Endothelial cell of umbilical vein (primary cell): ENCODE results near the gene SAMMSON. TPM values are rescaled to one million over a fixed set of nuclear protein-coding genes. Genes with fewer than 3 reads are reported as not detected.

Experiments
- BruUV-seq: library from RNA; stranded (reverse); fragments of 400-500 nt; replicated peaks from 2 replicates; lab custom pipeline; 2021; lab: Mats Ljungman, UMichigan
- CTCF ChIA-PET: fragments of 300-600, 350-600 bp; sonication (Branson Sonifier 250); formaldehyde crosslinking; loops from one replicate; lab custom pipeline; 2021; ENCODE audit warnings: antibody characterized with exemption, inconsistent platforms; lab: Charles Lee
- POLR2A ChIA-PET: fragments of 300-600, 350-600 bp; sonication (Branson Sonifier 250); formaldehyde crosslinking; loops from one replicate; lab custom pipeline; 2021; ENCODE audit warnings: antibody characterized with exemption, inconsistent platforms; lab: Charles Lee
- DNase-seq: peaks from one replicate; pipeline ENCODE4 v3.0.0-alpha.2; 2011; ENCODE audit warnings: low read depth, low spot score
- FAIRE-seq: peaks from 2 replicates; lab custom pipeline; 2011; peaks lifted over from hg19 to GRCh38; lab: Jason Lieb, UNC
- H2AFZ ChIP-seq: 2 replicates; pipeline ENCODE4 v1.6.0; 2012; ENCODE audit warnings: low read depth, low read length, control low read depth, inconsistent platforms
- H3K27ac ChIP-seq: 2 replicates; pipeline ENCODE4 v1.5.1; 2011; ENCODE audit warnings: low read depth, mild to moderate bottlenecking, control low read depth, low read length, moderate library complexity; ENCODE audit not compliant: insufficient read depth
- H3K27me3 ChIP-seq, 2 experiments: 2 replicates each; pipeline versions ENCODE4 v1.6.0 to v1.6.1; 2011; ENCODE audit warnings: low read length in 2 of 2, mixed read lengths in 1 of 2; ENCODE audit not compliant: control insufficient read depth in 2 of 2, insufficient read depth in 2 of 2
- H3K36me3 ChIP-seq, 2 experiments: 2 replicates in 1 of 2; 3 replicates in 1 of 2; pipeline ENCODE4 v1.5.1; 2011; ENCODE audit warnings: low read length in 2 of 2, mild to moderate bottlenecking in 1 of 2, moderate library complexity in 1 of 2; ENCODE audit not compliant: control insufficient read depth in 2 of 2, insufficient read depth in 2 of 2; ENCODE audit errors: extremely low read depth in 1 of 2
- H3K4me1 ChIP-seq: 3 replicates; pipeline ENCODE4 v1.5.1; 2011; ENCODE audit warnings: mild to moderate bottlenecking, low read length; ENCODE audit not compliant: control insufficient read depth, insufficient read depth; ENCODE audit errors: extremely low read depth
- H3K4me2 ChIP-seq: 2 replicates; pipeline ENCODE4 v1.6.1; 2011; ENCODE audit warnings: low read length, control low read depth, mixed read lengths; ENCODE audit not compliant: insufficient read depth
- H3K4me3 ChIP-seq, 3 experiments: fragments of 200-600 bp in 1 of 3; sonication (generic), shearing (Covaris generic) in 1 of 3; replicated peaks in 1 of 3; 2 replicates each; pipeline ENCODE4 v1.5.1; 2011 to 2016; ENCODE audit warnings: control low read depth in 3 of 3, low read length in 3 of 3, mild to moderate bottlenecking in 2 of 3, inconsistent platforms in 1 of 3, low read depth in 1 of 3, moderate library complexity in 1 of 3; ENCODE audit not compliant: insufficient read depth in 1 of 3
- H3K79me2 ChIP-seq: 2 replicates; pipeline ENCODE4 v1.6.0; 2012; ENCODE audit warnings: low read length, inconsistent platforms; ENCODE audit not compliant: control insufficient read depth, insufficient read depth
- H3K9ac ChIP-seq: replicated peaks from 2 replicates; pipeline ENCODE3; 2011; ENCODE audit warnings: low read length, control low read depth; ENCODE audit not compliant: insufficient read depth; ENCODE audit errors: extremely low read depth
- H3K9me1 ChIP-seq: replicated peaks from 3 replicates; pipeline ENCODE4 v1.6.0; 2011; ENCODE audit warnings: mild to moderate bottlenecking, low read length; ENCODE audit not compliant: control insufficient read depth, insufficient read depth; ENCODE audit errors: extremely low read depth
- H3K9me3 ChIP-seq: replicated peaks from 2 replicates; pipeline ENCODE4 v1.5.1; 2012; ENCODE audit warnings: low read length, inconsistent platforms; ENCODE audit not compliant: control insufficient read depth, insufficient read depth
- H4K20me1 ChIP-seq: replicated peaks from 2 replicates; pipeline ENCODE3; 2011; ENCODE audit warnings: mild to moderate bottlenecking, low read length; ENCODE audit not compliant: control insufficient read depth, insufficient read depth; ENCODE audit errors: extremely low read depth
- EZH2 ChIP-seq: IDR thresholded peaks from 2 replicates; pipeline ENCODE4 v1.6.1; 2012; ENCODE audit warnings: borderline replicate concordance, low read depth, mild to moderate bottlenecking, moderate library complexity, low read length, inconsistent platforms; ENCODE audit not compliant: severe bottlenecking
- GATA2 ChIP-seq: IDR thresholded peaks from 2 replicates; pipeline ENCODE4 v1.7.0; 2011; ENCODE audit warnings: low read depth, mild to moderate bottlenecking, moderate library complexity, mixed read lengths, low read length; ENCODE audit not compliant: insufficient read length, insufficient read depth
- dilution Hi-C: fragments of 300-500 bp; cut with MboI; formaldehyde crosslinking; loops from one replicate; pipeline ENCODE4 v1.15.0; 2019; ENCODE audit warnings: low sequenced_read_pairs; ENCODE audit not compliant: extremely low pct_ligation_motif_present
- intact Hi-C: fragments of 100-400 bp; cut with micrococcal nuclease; formaldehyde crosslinking; loops from one replicate; pipeline ENCODE4 v1.10.0; 2022
- polyA plus RNA-seq, 4 experiments: library from polyadenylated mRNA; depleted of rRNA in 3 of 4; stranded (reverse) in 3 of 4; unstranded in 1 of 4; fragments of >200 nt; gene quantifications; 2 replicates each; pipeline versions ENCODE4 v1.2.1 to v1.2.3, GENCODE V29; 2011 to 2012; ENCODE audit warnings: missing spikeins in 1 of 4
- total RNA-seq: library from RNA; stranded (reverse); gene quantifications from 2 replicates; pipeline ENCODE4 v1.2.3, GENCODE V29; 2021

SAMMSON gene
- total and polyA plus RNA-seq, 2 donors (not counting 3 experiments of a cell fraction or from before 2014, with no cell fraction given), result not detected

DNA sequence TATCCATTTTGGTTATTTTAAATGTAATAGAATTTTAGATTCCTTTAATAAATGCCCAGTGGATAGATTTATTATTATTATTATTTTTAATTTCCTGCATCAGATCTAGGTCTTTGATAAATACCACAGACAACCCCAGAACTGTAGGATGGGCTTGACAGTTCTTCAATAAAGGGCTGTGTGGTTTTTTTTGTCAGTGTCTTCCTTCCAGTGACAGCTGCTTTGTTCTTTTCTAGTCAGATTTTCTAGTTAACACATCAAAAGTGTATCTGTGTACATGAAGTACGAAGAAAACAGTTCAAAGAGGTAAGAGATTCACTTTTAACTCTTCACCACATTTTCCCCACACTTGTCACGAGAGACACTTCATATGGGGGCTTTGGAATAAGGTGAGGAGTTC, 120.3 kb downstream of the SAMMSON start:
- no peak for FAIRE-seq
- Histone ChIP-seq H3K27ac (no peak overlapping the region), H4K20me1 (no peaks in the 10 kb centered on the region), H3K4me1 (no peaks in the 10 kb centered on the region), H3K27me3 (no peaks in the 10 kb centered on the region), H3K9me1 (no peaks in the 10 kb centered on the region), H2AFZ (no peak overlapping the region), H3K9ac (no peak overlapping the region), H3K36me3 (no peaks in the 10 kb centered on the region), H3K79me2 (no peaks in the 10 kb centered on the region), H3K4me2 (no peak overlapping the region), H3K9me3 (no peaks in the 10 kb centered on the region), H3K4me3 (no peak overlapping the region)
- DNase-seq, result no peak
- dilution Hi-C loops (no loop called here), intact Hi-C loops (loop anchor here (1.0 to 5.0 kb wide), 2 partner anchors 127 to 239 kb away; no protein-coding TSS in a partner anchor)
- no TSS peak for BruUV-seq
- TF ChIP-seq GATA2, result no peak
- no peak for TF ChIP-seq EZH2
- CTCF ChIA-PET, result interaction anchor here (0.8 to 4.4 kb wide), 33 partner anchors 9 to 1561 kb away, joined by 3 to 80 read pairs (median 5); no protein-coding TSS in a partner anchor
- POLR2A ChIA-PET, result no interaction called here
